GM12878 (cell line): ENCODE measurements around the gene ZNF888. TPM values are rescaled to one million over a fixed set of nuclear protein-coding genes. Genes with fewer than 3 reads are reported as not detected.

Source experiments
- ATAC-seq: fragments of 200-7000 bp; cut with Tn5 transposase; 3 replicates; pipeline ENCODE4 v1.9.1; 2020; ENCODE audit warnings: mild to moderate bottlenecking, moderate library complexity
- BruUV-seq: library from RNA; stranded (reverse); fragments of 400-500 nt; replicated peaks from 2 replicates; lab custom pipeline; 2021; lab: Mats Ljungman, UMichigan
- CTCF ChIA-PET: fragments of 300-600 bp; sonication (Branson Sonifier 250); formaldehyde crosslinking; extraction: SDS; loops from one replicate; lab custom pipeline; 2021; ENCODE audit warnings: inconsistent platforms; lab: Yijun Ruan, JAX
- POLR2A ChIA-PET: fragments of 350-600 bp; formaldehyde crosslinking; extraction: SDS; loops from one replicate; lab custom pipeline; 2021; ENCODE audit warnings: inconsistent platforms; lab: Charles Lee
- RAD21 ChIA-PET: fragments of 300-600 bp; sonication (Branson Sonifier 250); formaldehyde crosslinking; loops from one replicate; lab custom pipeline; 2023; ENCODE audit warnings: antibody characterized with exemption; ENCODE audit not compliant: unreplicated experiment; lab: Charles Lee
- SMC1A ChIA-PET: fragments of 300-600 bp; sonication (Branson Sonifier 250); formaldehyde crosslinking; loops from one replicate; lab custom pipeline; 2023; ENCODE audit not compliant: unreplicated experiment, uncharacterized antibody; lab: Charles Lee
- DNase-seq: peaks from one replicate; pipeline ENCODE4 v3.0.0-alpha.2; 2011; ENCODE audit warnings: low read depth, low spot score
- FAIRE-seq: peaks from 3 replicates; lab custom pipeline; 2011; peaks lifted over from hg19 to GRCh38; lab: Jason Lieb, UNC
- H2AFZ ChIP-seq: 2 replicates; pipeline ENCODE4 v1.6.0; 2011; ENCODE audit warnings: low read depth, low read length, control low read depth; ENCODE audit not compliant: control insufficient read depth
- H3K27ac ChIP-seq: 2 replicates; pipeline ENCODE4 v1.5.1; 2011; ENCODE audit warnings: control low read depth; ENCODE audit not compliant: control insufficient read depth, insufficient read depth
- H3K27me3 ChIP-seq, 2 experiments: replicated peaks in 1 of 2; 2 replicates each; pipeline versions ENCODE4 v1.6.0 to v1.6.1; 2011; ENCODE audit warnings: low read length in 1 of 2; ENCODE audit not compliant: control insufficient read depth in 2 of 2, insufficient read depth in 2 of 2
- H3K36me3 ChIP-seq, 2 experiments: 2 replicates each; pipeline ENCODE4 v1.5.1; 2011; ENCODE audit warnings: low read length in 1 of 2; ENCODE audit not compliant: control insufficient read depth in 2 of 2, insufficient read depth in 2 of 2
- H3K4me1 ChIP-seq: 2 replicates; pipeline ENCODE4 v1.6.1; 2011; ENCODE audit warnings: mild to moderate bottlenecking, low read length, moderate library complexity, mixed read lengths; ENCODE audit not compliant: control insufficient read depth, insufficient read depth
- H3K4me2 ChIP-seq: 2 replicates; pipeline ENCODE4 v1.6.0; 2011; ENCODE audit warnings: control low read depth; ENCODE audit not compliant: control insufficient read depth, insufficient read depth
- H3K4me3 ChIP-seq: fragments of 200-600 bp; sonication (generic); 2 replicates; pipeline ENCODE4 v1.5.1; 2016
- H3K79me2 ChIP-seq: 2 replicates; pipeline ENCODE4 v1.6.0; 2011; ENCODE audit warnings: low read length; ENCODE audit not compliant: control insufficient read depth, insufficient read depth
- H3K9ac ChIP-seq: 2 replicates; pipeline ENCODE4 v1.8.0; 2011; ENCODE audit warnings: low read length, control low read depth, mixed read lengths; ENCODE audit not compliant: control insufficient read depth, insufficient read depth
- H3K9me3 ChIP-seq: replicated peaks from 3 replicates; pipeline ENCODE4 v1.5.1; 2011; ENCODE audit warnings: mild to moderate bottlenecking, low read length; ENCODE audit not compliant: control insufficient read depth, insufficient read depth
- H4K20me1 ChIP-seq: 2 replicates; pipeline ENCODE4 v1.6.0; 2011; ENCODE audit not compliant: control insufficient read depth, insufficient read depth
- ATF2 ChIP-seq: IDR thresholded peaks from 2 replicates; pipeline ENCODE4 v1.6.1; 2012; ENCODE audit warnings: low read length, inconsistent platforms
- DPF2 ChIP-seq: fragments of 450-650 bp; IDR thresholded peaks from 2 replicates; pipeline ENCODE4 v1.6.1; 2017; ENCODE audit warnings: mild to moderate bottlenecking
- IRF5 ChIP-seq: fragments of 450-650 bp; IDR thresholded peaks from 2 replicates; pipeline ENCODE4 v1.6.1; 2017; ENCODE audit warnings: borderline replicate concordance
- NR2F1 ChIP-seq: fragments of 450-650 bp; conservative IDR thresholded peaks from 2 replicates; pipeline ENCODE4 v1.6.1; 2017; ENCODE audit warnings: mild to moderate bottlenecking
- PKNOX1 ChIP-seq: fragments of 450-650 bp; IDR thresholded peaks from 2 replicates; pipeline ENCODE4 v1.6.1; 2016; ENCODE audit warnings: mild to moderate bottlenecking
- RAD51 ChIP-seq: fragments of 450-650 bp; IDR thresholded peaks from 2 replicates; pipeline ENCODE4 v1.6.1; 2016; ENCODE audit warnings: moderate library complexity, mild to moderate bottlenecking, inconsistent platforms
- WGBS: methylation state at CpG from one replicate; pipeline ENCODE4 v1.1.6; 2016; ENCODE audit warnings: low lambda C conversion rate; ENCODE audit not compliant: insufficient replicate concordance, insufficient coverage; ENCODE audit errors: missing lambda C conversion rate; 5-methylcytosine and 5-hydroxymethylcytosine counted together
- in situ Hi-C: fragments of 300-500 bp; cut with MboI; formaldehyde crosslinking; loops from 9 replicates; pipeline ENCODE4 v1.14.3; 2018; ENCODE audit warnings: mixed read lengths
- intact Hi-C: fragments of 100-400 bp; cut with micrococcal nuclease; formaldehyde crosslinking; loops from one replicate; pipeline ENCODE4 v1.14.2; 2022; ENCODE audit not compliant: unreplicated experiment
- polyA plus RNA-seq, 11 experiments: library from polyadenylated mRNA; depleted of rRNA in 4 of 11; unstranded in 6 of 11; stranded (reverse) in 5 of 11; fragments of >200 nt; fragmentation: Nextera tagmentation in 4 of 11; fragmentation: Illumina TruSeq in 1 of 11; extraction: Ambion mirVana in 4 of 11; extraction: Trizol in 1 of 11; gene quantifications; 1 replicate in 1 of 11; 2 replicates in 10 of 11; pipeline versions ENCODE4 v1.2.1 to v1.2.3, GENCODE V29; 2011 to 2016; ENCODE audit warnings: inconsistent platforms in 2 of 11, missing spikeins in 2 of 11, low read depth in 1 of 11
- total RNA-seq, 4 experiments: library from RNA; depleted of rRNA in 3 of 4; stranded (reverse); fragments of >200 nt in 3 of 4; fragmentation: Illumina TruSeq in 1 of 4; extraction: Trizol in 1 of 4; gene quantifications; 2 replicates each; pipeline versions ENCODE4 v1.2.1 to v1.2.3, GENCODE V29; 2013 to 2021

Gene ZNF888
- total and polyA plus RNA-seq, 10 of the 15 experiments (the other 5 are each of a cell fraction or from before 2014, with no cell fraction given), result 0.26 to 4.3 (median 2.7) TPM

- ChIA-PET SMC1A (interaction anchor here (0.7 kb wide), 1 partner anchor 398 kb away, joined by 3 read pairs; no protein-coding TSS in a partner anchor), POLR2A (interaction anchor here (0.6 to 1.2 kb wide), 2 partner anchors 17 to 137 kb away, joined by 3 to 5 read pairs; no protein-coding TSS in a partner anchor), CTCF (interaction anchor here (1.1 kb wide), 1 partner anchor 24 kb away, joined by 3 read pairs; the partner anchor contains the start of gene ZNF816), RAD21 (no interaction called here)
- no peak overlapping the region for H3K4me2 ChIP-seq
- H3K9me3 ChIP-seq, result peaks cover 10% of the 10 kb centered on the region
- no TSS peak for BruUV-seq
- no peak overlapping the region for H3K9ac ChIP-seq
- no peak for FAIRE-seq
- WGBS, result 57% methylated on average over 5 of the region's 5 CpGs
- peaks cover 4% of the 10 kb centered on the region for H3K79me2 ChIP-seq
- no peak for ATAC-seq
- no peaks in the 10 kb centered on the region for H4K20me1 ChIP-seq
- peaks cover 6% of the 10 kb centered on the region for H3K4me1 ChIP-seq
- H3K4me3 ChIP-seq, result no peak overlapping the region
- in situ Hi-C loops, result no loop called here
- no peaks in the 10 kb centered on the region for H3K27me3 ChIP-seq
- H2AFZ ChIP-seq, result no peak overlapping the region
- peaks cover 0 to 3% of the 10 kb centered on the region in 2 experiments; a peak in 1 of 4 replicates for H3K36me3 ChIP-seq
- DNase-seq, result no peak
- TF ChIP-seq NR2F1 (0 out of 2 replicates have a peak, but pooled peaks have one; percentile 15), PKNOX1 (no peak), IRF5 (no peak)
- TF ChIP-seq, all 136 proteins: peak for 1
- no peak overlapping the region for H3K27ac ChIP-seq
- intact Hi-C loops, result no loop called here
Measured at GRCh38 chr19:52938761-52939160, 15.5 kb upstream of the ZNF888 start.

GRCh38 chr19:52936954-52937325, 13.7 kb upstream of the ZNF888 start:
- 95% methylated on average over 7 of the region's 7 CpGs for WGBS
- RAD21 ChIA-PET, result interaction anchor here (0.6 kb wide), 1 partner anchor 396 kb away, joined by 3 read pairs; no protein-coding TSS in a partner anchor
- no peak overlapping the region for H3K4me3 ChIP-seq
- H3K9me3 ChIP-seq, result peaks cover 11% of the 10 kb centered on the region
- H3K4me2 ChIP-seq, result 0 out of 2 replicates have a peak overlapping the region, but pooled peaks have one; percentile 7
- no peak overlapping the region for H2AFZ ChIP-seq
- intact Hi-C loops, result no loop called here
- in situ Hi-C loops, result no loop called here
- POLR2A ChIA-PET, result interaction anchor here (0.5 to 0.7 kb wide), 2 partner anchors 92 to 394 kb away, joined by 3 read pairs; no protein-coding TSS in a partner anchor
- no peak overlapping the region for H3K9ac ChIP-seq
- ATAC-seq (no peak; the same call in 2 of the 3 replicates), FAIRE-seq (no peak), DNase-seq (no peak)
- CTCF ChIA-PET, result no interaction called here
- SMC1A ChIA-PET, result no interaction called here
- H3K36me3 ChIP-seq, result peaks cover 0 to 3% of the 10 kb centered on the region in 2 experiments; a peak in 1 of 4 replicates
- TF ChIP-seq DPF2 (no peak), ATF2 (no peak), RAD51 (no peak)
- H4K20me1 ChIP-seq, result no peaks in the 10 kb centered on the region
- no TSS peak for BruUV-seq
- no peaks in the 10 kb centered on the region for H3K27me3 ChIP-seq
- H3K4me1 ChIP-seq, result peaks cover 6% of the 10 kb centered on the region
- peaks cover 3% of the 10 kb centered on the region for H3K79me2 ChIP-seq
- H3K27ac ChIP-seq, result no peak overlapping the region
